Activated CD4-positive, alpha-beta T cell treated with anti-CD3 and anti-CD28 coated beads, Interleukin-2, amount 50 U/mL, for 48 hours (primary cell): ENCODE measurements around the gene RABEP1.
A peak's percentile ranks its signal among the peaks of the same experiment; 100 is the strongest.

Experiments
- DNase-seq, 2 experiments: peaks; one replicate each; pipeline ENCODE4 v3.0.0-alpha.2; 2020

The RABEP1 gene

DNA sequence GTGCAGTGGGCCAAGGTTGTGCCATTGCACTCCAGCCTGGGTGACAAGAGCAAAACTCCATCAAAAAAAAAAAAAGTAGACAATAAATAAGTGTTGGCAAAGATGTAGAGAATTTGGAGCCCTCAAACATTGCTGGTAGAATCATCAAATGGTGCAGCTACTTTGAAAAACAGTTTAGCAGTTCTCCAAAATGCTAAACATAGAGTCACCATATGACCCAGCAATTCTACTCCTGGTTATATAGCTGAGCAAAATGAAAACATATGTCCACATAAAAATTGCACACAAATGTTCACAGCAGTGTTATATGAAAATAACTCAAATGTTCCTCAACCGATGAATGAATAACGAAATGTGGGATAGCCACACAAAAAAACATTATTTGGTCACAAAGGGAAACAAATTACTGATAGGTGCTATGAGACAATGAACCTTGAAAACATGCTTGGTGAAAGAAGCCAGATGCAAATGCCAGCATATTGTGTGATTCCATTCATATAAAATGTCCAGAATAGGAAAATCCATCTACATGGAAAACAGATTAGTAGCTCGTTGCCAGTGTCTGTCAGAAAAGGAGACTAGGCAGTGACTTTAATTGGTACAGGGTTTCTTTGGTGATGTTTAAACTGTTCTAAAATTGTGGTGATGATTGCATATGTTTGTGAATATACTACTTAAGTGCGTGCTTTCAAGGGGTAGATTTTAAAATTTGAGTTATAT, 12.7 kb upstream of the RABEP1 start:
- DNase-seq = no peak

DNA sequence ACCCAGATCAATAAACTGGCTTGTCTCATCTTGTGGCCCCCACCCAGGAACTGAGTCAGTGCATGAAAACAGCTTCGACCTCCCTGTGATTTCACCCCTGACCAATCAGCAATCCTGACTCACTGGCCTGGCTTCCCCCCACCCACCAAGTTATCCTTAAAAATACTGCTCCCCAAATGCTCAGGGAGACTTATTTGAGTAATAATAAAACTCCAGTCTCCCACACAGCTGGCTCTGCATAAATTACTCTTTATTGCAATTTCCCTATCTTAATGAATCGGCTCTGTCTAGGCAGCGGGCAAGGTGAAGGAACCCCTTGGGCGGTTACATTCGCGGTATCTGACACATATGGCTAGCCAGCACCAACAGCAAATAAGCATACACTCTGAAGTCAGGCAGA, 9.8 kb upstream of the RABEP1 start:
- DNase-seq = peak; percentile 58 to 69

- peak; percentile 46 to 52 for DNase-seq
Measured at GRCh38 chr17:5282642-5283217, 646 bp downstream of the RABEP1 start.

DNA sequence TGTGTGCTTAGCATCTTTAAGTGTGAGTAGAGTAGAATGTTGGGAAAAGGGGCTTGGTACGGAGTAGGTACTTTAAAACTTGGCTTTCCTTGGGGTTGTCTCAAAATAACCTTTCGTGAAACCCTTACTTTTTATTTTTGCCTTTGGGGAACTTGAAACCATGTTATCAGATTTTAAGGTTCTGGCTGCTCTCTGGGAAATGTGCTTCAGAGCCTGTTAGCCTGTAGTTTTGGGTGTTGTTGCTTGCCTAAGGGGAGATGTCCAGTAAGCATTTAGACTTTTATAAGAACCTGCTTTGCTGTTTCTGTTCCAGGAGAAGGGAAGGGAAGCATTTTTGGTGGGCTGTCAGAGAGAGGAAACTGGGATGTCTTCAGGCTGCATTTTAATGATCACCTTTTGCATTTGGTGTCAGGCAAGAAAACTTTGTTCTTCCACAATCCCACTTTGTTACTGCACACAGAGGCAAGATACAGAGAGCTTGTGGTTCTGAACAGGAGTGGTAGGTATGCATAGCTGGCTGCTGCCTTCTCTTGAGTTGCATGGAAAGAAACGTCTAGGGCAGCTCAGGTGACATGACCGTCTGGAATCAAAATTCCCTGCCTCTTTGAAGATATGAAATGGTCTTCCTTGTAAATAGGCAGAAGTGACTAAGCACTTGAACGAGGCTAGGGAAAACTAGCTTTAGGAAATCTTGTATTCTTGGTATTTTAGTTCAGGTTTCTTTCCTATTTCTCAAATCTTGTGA, 1.7 kb downstream of the RABEP1 start:
- no peak for DNase-seq

- DNase-seq = no peak
Measured at GRCh38 chr17:5284681-5285080, 2.6 kb downstream of the RABEP1 start.

DNA sequence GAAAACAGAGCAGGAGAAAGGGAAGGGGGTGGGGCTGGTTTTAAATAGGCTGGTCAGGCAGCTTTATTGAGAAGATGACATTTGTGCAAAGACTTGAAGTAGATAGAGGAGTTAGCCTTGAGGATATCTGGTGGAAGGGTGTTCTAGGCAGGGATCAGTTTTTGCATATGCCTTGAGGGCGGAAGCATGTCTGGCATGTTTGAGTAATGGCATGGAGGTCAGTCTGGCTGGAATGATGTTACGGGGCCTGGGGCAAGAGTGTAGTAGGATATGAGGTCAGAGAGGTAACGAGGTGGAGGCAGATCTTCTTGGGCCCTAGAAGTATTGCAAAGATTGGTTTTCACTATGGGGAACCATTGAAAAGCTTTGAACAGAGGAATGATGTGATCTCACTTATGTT, 4.8 kb downstream of the RABEP1 start:
- DNase-seq = no peak

DNA sequence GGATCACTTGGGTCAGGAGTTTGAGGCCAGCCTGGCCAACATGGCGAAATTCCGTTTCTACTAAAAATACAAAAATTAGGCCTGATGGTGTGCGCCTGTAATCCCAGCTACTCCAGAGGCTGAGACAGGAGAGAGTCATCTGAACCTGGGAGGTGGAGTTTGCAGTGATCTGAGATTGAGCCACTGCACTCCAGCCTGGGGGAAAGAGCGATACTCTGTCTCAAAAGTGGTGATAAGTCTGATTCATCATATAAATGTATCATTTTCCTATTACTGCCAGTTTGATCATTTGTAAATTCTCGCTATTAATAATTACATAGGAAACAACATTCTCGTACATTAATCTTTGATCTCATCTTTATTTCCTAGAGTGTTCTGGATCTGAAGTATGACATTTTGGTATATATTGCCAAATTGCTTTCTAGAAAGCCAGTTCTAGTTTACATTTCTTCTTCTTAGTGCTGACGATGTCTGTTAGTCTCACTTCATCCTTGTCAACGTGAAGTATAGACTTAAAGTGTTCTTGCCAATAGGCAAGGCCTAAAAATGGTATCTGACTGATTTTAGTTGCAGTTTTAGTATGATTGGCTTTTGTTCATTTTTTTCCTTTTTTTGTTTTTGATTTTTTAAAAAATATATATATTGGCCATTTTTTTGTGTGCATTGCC, 9.7 kb downstream of the RABEP1 start:
- no peak for DNase-seq

GRCh38 chr17:5297245-5297644, 15.2 kb downstream of the RABEP1 start:
- no peak for DNase-seq

- DNase-seq = no peak
Measured at GRCh38 chr17:5299383-5299782, 17.3 kb downstream of the RABEP1 start.

DNA sequence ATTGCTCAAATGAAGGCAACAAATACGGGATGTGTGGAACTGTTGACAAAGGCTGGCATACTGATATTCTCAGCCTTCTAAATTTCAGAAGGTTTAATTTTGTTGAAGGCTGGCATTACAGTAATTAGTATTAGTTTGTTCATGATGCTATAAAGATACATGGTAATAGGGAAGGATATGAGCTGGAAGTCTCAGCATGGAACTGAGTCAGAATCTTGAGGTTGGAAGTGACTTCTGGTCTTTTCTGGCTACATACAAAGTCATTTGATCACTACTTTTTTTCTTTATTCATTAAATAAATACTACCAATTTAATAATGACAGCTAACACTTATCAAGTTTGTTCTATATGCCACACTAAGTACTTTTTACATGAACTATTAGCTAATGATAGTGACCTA, 22.6 kb downstream of the RABEP1 start:
- no peak for DNase-seq

DNA sequence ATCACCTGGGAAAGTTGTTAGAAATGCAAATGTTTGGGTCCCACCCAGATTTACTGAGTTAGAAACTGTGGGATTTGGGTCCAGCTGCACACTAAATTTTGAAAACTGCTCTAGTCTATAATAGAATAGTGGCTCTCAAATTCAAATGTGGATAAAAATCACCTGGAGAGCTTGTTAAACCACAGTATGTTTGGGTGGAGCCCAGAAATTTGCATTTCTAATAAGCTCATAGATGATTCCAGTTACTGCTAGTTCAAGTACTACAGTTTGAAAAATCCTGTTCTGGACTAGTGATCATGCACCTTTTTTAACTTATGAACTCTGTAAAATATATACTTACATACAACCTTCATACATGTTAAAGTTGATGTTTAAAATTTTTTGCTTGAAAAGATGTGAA, 27.8 kb downstream of the RABEP1 start:
- DNase-seq = no peak

DNA sequence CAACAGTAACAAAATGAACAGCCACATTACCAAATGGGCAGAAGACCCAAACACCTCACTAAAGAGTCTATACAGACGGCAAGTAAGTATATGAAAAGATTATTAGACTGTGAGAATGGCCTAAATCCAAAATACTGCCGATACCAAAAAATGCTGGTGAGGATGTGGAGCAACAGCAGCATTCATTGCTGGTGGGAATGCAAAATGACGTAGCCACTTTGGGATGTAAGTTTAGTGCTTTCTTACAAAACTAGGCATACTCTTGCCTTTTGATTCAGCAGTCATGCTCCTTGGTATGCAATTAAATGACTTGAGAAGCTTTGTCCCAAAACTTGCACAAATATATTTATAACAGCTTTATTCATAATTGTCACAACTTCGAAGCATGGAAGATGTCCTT, 43.8 kb downstream of the RABEP1 start:
- no peak for DNase-seq

DNA sequence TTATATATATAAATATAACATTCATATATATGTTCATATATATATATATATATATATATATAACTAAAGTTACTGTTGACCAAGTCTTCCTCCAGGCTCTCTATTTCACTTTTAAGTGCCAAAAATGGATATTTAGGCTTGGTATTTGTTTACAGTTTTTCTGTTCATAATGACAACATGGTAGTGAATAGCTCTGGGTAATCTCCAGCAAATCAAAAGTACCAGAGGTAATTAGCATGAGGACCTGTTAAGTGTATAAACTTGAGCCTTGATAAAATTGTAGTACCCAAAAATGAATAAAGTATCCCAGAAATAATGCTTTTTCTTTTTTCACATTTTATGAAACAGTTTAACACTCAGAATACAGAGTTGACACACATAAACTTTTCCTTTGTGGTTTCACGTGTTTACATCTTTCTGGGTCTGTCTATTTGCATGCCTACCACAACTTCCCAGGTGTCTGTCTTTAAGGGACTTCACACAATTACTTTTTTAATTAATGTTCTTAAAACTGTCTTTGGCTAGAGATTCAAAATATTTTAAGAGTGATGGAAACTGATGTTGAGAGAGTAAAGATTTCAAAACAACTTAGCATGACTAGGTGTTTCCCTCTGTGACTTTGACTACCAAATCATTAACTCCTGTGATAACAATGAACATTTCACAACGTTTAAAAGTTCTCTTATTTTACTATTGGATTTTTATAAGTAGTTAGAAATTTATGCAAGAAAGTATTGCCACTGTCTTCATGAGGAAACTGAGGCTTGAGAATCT, 47.9 kb downstream of the RABEP1 start:
- DNase-seq = no peak

- no peak for DNase-seq
Measured at GRCh38 chr17:5330981-5331380, 48.9 kb downstream of the RABEP1 start.

- DNase-seq = no peak
Measured at GRCh38 chr17:5331506-5331905, 49.4 kb downstream of the RABEP1 start.

DNA sequence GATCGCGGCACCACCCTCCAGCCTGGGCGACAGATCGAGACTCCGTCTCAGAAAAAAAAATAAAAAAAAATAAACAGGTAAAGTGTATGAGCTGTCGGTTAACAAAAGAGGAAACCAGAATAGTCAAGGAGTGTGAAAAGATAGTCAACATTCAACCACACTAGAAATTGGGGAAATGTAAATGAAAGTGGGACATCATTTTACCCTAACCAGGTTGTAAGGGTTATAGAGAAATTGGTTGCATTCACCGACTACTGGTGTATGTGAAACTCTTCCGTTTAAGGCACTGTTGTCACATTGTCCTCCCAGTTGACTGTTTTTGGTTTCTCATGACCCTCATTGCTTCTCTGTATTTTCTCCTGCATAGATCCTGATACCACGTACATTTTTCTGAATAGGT, 62.8 kb downstream of the RABEP1 start:
- DNase-seq = no peak

- DNase-seq = no peak
Measured at GRCh38 chr17:5352681-5353289, 70.7 kb downstream of the RABEP1 start.

DNA sequence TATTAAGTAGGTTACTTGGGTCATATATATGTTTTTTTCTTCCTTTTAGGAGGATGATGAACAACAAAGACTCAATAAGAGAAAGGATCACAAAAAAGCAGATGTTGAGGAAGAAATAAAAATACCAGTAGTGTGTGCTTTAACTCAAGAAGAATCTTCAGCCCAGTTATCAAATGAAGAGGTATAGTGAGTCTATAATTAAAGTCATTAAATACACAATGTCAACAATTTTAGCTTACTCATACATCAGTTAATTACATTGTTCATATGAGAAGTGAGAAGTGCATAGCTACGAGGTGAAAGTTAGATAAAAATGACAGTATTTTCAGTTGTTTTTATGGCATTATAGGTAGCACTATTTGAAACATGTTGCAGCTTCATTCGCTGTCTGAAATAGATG, 72.2 kb downstream of the RABEP1 start:
- no peak for DNase-seq

DNA sequence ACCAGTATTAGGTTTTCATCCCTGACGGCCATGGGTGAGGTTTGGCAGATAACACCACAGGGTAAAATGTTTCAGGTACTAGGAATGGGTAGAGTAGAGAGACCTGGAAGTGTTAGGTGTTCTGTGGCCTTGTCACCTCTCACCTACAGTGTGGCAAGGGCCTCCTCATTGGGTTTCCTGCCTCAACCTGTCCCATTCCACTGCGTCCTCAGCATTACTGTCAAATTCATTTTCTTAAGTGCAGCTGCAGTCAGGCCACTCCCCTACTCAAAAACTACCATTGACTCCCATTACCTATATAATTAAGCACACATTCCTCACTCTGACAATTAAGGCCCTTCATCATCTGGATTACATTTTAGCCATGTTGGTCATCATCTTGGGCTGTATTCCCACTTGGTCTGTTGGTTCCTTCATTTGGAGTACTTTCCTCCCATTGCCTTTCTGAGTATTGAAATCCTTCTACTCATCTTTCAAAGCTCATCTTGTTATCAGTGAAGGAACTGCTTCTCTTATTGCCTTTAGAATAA, 72.9 kb downstream of the RABEP1 start:
- no peak for DNase-seq

- no peak for DNase-seq
Measured at GRCh38 chr17:5355421-5356129, 73.5 kb downstream of the RABEP1 start.

DNA sequence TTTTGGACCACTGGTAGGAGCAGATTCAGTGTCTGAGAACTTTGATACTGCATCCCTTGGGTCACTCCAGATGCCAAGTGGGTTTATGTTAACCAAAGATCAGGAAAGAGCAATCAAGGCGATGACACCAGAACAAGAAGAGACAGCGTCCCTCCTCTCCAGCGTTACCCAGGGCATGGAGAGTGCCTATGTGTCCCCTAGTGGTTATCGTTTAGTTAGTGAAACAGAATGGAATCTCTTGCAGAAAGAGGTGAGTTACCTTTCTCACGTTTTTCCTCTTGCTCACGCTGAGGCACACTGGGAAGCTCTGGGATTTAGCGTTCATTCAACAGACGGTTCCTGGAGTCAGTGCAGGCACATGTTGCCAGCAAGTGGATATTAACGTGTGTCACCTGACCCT, 79.3 kb downstream of the RABEP1 start:
- no peak for DNase-seq
